DMS153 (cell line): ENCODE measurements around the gene SERTAD3.
"Not testable (repeated sequence)": the region's sequence is repeated elsewhere in the genome, so short reads cannot be mapped to it uniquely, and the experiment has no call there.

ENCODE experiments used
- DNase-seq: peaks from one replicate; lab custom pipeline; 2025; lab: John Stamatoyannopoulos, UW

The SERTAD3 gene, protein sequence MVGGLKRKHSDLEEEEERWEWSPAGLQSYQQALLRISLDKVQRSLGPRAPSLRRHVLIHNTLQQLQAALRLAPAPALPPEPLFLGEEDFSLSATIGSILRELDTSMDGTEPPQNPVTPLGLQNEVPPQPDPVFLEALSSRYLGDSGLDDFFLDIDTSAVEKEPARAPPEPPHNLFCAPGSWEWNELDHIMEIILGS

DNA sequence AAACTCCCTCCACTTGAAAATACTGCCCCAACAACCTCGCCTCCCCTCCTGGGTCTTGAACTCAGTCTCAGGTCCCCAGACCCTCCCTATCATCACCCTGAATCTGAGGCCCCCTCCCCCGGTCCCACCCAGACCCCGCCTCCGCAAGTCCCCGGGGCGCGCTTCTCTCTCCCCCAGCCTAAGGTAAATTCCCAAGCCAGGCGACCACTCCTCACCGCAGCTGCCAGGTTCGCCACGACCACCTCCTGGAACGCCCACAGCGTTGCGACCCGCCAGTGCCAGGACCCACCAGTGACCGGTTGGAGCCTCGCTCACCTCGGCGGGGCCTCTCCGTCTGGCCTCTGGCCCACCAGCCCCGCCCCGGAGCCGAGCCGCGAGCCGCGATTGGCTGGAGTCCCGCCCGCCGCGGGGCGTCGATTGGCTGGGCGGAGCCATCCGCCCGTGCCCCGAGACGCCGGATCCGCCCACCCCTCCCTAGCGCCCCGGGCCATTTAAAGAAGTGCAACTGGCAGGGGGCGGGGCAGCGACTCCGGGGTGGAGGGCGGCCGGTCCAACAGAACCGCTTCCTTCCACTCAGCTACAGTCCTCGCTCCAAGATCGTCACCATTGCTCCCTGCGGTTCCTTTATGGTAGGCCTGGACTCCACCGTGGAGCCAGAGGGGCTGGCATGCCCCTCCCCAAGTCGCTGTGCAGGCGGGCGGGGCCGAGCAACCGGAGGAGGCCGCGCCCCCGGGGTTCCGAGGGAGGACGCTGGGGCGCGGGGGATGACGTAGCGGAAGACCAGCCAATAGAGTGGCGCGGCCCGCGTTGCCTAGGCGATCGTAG, at the start of gene SERTAD3:
SERTAD3 (minus strand) TSS at position 336 of the 825 bp plus-strand sequence. CDS start 2,255 bp downstream, outside the sequence.
- peak; percentile 90 for DNase-seq

DNA sequence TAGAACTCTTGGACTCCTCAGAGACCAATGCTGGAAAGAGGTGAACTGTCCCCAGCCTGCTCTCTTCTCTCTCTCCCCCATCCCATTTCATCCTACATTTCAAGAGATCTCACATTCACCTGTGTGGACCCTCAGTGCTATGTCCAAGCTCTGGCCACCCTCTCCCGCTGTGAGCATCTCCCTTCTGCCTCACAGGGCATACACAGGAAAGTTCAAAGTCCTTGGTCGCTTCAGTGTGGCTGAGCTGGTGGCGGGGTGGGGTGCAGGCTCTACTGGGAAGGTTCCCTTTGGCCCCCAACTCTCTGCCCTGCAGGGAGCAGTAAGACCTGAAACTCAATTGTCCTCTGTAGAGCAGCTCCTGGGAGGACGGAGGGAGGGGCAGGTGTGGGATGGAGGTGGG, 49.6 kb upstream of the SERTAD3 start:
- DNase-seq, result no peak

DNA sequence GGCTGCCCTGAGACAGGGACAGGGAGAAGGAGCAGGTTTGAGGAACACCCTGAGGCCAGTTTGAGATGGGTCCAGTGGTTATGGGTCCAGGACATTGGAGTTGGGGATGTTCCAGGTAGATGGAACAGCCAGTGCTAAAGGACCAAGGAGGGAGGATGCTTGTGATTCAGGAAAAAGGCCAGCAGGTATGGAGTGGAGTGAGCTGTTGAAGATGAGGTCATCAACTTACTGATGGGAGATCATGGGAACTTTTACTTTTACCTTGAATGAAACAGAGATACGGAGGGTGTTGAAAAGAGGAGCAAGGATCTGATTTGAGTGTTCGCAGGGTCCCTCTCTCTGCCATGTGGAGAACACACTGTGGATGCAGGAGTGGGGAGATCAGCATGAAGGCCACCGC, 48.1 kb upstream of the SERTAD3 start:
- no peak for DNase-seq

DNA sequence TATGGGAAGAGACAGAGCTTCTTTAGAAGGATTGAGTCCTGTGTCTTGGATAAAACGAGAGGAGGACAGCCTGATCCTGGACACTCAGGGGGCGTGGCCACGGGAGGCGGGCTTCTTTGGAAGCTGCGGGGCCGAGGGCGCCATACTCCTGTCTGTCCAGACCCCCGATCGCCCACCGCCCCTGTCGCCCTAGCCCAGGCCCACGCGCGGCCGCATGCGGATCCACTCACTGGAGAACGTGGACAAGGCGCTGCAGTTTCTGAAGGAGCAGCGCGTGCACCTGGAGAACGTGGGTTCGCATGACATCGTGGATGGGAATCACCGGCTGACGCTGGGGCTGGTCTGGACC, 45.7 kb upstream of the SERTAD3 start:
- DNase-seq, result no peak

DNA sequence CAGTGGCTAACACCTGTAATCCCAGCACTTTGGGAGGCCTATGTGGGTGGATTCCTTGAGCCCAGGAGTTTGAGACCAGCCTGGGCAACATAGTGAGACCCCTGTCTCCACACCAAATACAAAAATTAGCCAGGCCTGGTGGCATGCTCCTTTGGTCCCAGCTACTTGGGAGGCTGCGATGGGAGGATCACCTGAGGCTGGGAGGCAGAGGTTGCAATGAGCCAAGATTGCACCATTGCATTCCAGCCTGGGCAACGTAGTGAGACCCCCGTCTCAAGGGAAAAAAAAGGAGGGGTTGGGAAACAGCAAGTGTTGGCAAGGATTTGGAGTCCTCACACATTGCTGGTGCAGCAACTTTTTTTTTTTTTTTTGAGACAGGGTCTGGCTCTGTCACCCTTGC, 41.9 kb upstream of the SERTAD3 start:
- DNase-seq, result no peak

DNA sequence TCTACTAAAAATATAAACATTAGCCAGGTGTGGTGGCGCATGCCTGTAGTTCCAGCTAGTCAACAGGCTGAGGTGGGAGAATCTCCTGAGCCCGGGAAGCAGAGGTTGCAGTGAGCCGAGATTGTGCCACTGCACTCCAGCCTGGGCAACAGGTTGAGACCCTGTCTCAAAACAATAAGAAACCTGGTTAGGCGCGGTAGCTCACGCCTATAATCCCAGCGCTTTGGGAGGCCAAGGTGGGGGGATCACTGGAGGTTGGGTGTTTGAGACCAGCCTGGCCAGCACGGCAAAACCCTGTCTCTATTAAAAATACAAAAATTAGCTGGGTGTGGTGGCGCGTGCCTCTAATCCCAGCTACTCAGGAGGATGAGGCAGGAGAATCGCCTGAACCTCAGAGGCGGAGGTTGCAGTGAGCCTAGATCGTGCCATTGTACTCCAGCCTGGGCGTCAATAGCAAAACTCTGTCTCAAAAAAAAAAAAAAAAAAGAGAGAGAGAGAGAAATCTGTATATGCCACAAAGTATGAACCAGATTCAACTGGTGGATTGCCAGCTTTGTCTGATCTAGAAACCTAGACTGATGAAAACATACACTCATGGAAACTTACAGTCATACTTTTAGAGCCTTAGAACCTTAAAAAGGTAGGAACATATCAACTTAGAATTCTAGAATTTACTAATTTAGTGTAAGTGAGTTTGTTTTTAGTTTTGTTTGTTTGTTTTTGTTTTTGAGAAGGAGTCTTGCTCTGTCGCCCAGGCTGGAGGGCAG, 31.9 kb upstream of the SERTAD3 start:
- not testable (repeated sequence) for DNase-seq

DNA sequence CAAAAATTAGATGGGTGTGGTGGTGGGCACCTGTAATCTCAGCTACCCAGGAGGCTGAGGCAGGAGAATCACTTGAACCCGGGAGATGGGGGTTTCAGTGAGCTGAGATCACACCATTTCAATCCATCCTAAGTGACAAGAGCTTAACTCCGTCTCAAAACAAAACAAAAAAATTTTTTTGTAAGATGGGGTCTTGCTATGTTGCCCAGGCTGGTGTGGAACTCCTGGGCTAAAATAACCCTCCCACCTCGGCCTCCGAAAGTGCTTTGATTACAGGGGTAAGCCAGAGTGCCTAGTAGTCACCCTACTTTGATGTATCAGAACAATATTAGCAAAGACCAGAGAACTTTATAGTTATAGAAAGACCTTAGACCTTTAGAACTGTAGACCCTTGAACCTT, 30.6 kb upstream of the SERTAD3 start:
- DNase-seq, result no peak

DNA sequence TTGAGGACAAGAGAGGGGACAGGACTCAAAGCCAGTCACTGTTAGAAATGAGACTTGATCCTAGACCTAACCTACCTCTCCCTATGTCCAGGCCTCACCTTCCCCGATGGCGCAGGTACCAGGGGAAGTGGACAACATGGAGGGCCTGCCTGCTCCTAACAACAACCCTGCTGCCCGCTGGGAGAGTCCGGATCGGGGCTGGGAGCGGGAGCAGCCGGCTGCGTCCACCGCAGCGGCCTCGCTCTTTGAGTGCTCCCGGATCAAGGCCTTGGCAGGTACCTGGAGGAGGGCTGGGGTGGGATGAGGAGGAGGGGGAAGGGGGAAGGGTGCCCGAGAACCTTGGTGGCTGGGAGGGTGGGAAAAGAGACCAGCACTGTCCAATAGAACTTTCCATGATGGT, 28.4 kb upstream of the SERTAD3 start:
- DNase-seq, result no peak

DNA sequence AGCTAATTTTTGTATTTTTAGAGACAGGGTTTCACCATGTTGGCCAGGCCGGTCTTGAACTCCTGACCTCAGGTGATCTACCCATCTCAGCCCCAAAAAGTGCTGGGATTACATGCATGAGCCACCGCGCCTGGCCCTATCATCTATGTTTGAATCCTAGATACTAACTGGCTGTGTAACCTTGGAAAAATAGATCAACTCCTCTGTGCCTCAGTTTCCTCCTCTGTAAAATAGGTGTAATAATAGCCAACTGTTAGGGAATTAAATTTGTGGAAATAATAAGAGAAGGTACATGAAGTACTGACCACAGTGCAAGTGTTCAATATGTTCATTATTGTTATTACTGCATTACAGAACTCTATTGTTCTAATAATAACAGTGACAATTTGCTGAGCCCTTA, 27.0 kb upstream of the SERTAD3 start:
- DNase-seq, result no peak

DNA sequence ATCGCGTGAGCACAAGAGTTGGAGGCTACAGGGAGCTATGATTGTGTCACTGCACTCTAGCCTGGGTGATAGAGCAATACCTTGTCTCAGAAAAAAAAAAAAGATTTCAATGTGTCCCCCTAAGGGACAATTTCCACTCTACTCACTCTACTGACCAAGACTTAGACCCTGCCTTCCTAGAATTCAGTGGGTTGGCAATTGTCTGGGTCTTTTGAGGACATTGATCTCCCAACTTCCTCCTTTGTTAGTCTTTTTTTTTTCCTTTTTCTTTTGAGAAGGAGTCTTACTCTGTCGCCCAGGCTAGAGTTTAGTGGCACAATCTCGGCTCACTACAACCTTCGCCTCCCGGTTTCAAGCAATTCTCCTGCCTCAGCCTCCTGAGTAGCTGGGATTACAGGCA, 24.9 kb upstream of the SERTAD3 start:
- DNase-seq, result no peak

DNA sequence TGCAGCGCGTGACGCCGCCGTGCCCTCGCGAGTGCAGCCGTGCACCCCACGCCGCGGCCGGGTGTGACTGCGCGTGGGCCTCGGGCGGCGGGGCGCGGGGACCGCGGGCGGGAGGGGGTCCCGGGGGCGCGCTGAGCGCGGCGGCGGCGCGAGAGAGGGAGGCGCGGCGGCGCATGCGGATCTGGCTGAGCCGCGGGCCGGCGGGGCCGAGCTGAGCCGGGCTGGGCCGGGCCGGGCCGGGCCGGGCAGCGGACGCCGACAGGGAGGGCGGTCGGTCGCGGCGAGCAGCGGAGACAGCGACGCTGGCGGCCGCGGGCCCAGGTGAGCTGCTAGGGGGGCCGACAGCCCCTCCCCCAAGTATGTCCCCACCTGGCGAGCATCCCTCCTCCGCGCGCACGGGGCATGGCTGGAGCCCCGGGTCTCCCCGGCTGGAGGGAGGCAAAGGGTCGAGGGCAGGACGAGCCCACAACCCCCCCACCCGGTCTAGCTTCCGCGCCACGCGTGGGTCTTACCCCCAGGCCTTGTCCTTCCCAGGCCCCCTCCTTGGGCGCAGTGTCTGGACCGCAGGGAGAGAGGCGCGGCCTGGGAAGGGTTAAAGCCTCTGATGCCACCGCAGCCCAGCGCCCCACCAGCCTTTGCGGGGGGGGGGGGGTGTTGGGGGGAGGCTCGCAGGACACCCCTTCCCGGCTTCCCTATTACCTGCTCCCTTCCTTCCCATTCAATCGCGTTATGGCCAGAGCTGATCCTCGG, 23.0 kb upstream of the SERTAD3 start, which contains the start of gene SPTBN4:
SPTBN4 (plus strand) TSS at position 17 of the 750 bp plus-strand sequence. CDS start 5,621 bp downstream, outside the sequence.
- DNase-seq, result no peak

DNA sequence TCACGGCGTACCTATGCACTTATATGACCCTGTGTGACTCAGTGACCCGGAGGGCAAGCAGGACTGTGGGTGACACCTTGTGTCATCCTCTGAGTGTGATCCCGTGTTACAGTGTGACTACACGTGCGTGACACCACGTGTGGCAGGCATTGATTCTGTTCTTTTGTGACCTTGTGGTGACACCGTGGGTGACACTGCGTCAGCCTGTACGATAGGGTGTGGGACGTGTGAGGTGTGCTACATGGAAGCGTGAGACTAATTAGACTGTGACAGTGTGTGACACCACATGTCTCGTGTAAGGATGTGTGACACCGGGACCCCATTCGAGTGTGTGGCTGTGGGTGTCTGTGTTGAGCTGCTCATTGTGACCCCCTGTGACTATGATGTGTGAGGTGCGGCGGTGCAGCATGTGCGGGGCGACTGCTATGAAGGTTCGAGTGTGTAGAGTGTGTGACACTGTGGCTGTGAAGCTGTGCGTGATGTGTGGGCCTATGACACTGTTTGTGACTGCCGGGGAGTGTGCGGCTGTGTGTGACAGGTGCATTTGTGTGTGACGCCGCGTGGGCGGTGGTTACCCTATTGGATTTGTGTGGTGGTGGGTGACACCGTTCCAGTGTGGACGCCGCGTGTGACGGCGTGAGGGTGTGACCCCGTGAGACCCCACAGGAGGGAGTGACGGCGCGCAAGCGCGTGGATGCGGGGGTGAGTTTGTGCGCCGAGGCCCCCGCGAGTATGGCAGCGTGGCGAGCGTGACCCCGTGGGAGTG, 22.3 kb upstream of the SERTAD3 start:
- DNase-seq, result no peak

DNA sequence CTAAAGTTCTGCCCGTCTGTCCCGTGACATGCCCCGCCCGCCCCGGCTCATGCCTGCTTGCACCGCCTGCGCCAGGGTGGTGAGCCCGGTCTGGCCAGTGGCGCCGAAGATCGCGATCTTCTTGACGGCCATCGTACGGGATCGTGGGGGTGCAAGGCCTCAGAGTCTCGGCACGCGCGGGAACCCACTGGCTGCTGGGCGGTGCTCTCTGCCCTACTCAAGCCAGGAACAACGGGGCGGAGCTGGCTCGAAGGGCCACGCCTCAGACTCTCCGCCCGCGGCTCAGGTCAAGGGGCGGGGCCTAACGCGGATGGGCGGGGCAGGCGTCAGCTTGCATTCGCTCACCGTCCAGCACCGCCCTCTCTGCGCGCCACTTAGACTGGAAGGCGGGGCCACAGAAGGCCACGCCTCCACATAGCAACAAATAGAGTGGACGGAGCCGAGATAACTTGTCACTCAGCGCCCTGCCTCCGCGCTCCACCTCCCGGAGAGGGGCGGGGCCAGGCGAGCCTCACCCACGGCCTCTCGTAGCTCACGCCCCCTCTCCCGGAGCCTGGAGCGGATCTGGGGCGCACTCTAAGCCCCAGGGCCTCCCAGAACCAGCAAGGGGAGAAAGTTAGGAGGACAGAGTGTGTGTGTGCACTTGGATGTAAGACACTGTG, 21.6 kb upstream of the SERTAD3 start, which contains the start of gene BLVRB:
BLVRB (minus strand) TSS at position 189 of the 662 bp plus-strand sequence; CDS start at position 132, 57 bp downstream.
- DNase-seq, result peak; percentile 95

DNA sequence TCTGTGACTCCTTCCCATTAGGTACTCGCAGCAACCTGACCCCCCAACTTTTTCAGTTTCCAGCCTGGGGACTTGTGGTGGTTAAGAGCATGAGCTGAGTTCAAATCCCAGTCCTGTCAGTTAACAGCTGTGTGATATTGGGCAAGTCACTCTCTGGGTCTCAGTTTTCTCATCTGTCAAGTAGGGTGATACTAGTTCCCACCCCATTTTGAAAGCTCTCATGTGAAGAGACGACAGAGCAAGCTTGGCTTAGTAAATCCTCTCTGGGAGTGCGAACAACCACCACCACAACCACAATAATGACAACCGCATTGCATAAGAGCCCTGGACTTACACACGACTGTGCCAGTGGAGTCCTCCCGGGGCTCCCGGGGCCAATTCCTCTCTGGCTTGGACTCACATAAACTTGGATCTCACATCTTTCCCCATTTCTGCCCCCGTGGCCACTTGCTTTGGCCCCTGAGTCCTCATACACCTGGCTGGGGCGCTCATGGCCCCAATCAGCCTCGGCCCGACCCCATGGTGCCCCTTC, 21.0 kb upstream of the SERTAD3 start:
- DNase-seq, result no peak

DNA sequence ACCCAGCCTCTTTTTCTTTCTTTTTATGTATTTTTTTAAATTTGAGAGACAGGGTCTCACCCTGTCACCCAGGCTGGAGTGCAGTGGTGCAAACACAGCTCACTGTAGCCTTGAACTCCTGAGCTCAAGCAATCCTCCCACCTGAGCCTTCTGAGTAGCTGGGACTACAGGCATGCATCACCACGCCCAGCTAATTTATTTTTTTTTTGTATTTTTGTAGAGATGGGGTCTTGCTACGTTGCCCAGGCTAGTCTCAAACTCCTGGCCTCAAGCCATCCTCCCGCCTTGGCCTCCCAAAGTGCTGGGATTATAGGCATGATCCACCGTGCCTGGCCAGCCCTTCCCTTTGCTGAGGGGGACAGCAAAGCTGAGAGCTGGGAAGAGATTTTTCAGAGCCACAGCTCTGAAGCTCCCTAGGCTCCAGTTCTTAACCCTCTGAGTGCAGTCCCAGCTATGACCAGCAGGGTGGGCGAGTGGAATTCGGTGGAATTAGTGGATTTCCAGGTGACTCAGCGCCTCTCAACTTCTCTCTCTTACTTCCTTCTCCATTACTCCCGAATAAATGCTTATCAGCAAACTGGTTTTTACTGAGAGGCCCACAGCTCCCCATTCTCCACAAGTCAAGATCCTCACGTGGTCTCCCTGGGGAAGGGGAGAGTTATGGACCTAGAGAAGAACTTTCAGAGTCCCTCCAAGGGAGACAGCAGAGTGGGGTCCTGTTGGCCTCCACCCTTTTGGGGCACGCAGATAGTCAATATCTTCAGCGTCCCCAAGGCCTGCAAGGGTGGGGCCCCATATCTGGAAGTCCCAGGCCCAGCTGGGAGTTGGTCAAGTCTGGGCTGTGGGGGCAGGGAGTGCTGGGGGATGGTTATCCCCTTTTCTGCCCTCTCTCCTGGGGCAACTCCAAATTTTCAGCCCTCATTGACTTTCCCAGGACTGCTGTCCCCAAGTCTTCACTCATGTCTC, 20.2 kb upstream of the SERTAD3 start:
- DNase-seq, result peak; percentile 62

DNA sequence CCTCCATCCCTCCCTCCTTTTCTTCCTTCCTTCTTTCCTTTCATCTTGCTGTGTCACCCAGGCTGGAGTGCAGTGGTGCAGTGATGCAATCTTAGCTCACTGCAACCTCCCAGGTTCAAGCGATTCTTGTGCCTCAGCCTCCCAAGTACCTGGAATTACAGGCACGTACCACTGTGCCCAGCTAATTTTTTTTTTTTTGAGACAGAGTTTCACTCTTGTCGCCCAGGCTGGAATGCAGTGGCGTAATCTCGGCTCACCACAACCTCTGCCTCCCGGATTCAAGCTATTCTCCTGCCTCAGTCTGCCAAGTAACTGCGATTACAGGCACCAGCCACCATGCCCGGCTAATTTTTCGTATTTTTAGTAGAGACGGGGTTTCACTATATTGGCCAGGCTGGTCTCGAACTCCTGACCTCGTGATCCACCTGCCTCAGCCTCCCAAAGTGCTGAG, 19.5 kb upstream of the SERTAD3 start:
- DNase-seq, result not testable (repeated sequence)

DNA sequence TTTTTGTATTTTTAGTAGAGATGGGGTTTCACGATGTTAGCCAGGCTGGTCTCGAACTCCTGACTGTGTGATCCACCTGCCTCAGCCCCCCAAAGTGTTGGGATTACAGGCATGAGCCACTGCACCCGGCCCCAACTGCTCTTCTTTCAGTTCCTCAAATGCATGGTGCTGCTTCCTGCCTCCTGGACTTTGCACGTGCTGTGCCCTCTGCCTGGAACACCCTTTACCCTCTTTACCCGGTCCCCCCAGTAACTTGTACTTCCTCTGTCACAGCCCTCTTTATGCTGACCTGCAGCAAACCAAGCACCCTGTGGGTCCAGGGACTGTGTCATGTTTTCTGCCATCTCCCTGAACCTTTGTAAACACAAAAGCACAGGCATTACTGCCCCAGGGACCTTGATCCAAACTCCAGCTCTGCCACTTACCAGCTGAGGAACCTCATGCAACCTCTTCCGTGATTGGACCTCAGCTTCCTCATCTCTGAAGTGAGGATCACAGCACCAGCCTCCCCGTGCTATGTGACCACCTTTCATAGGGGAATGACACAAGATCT, 17.6 kb upstream of the SERTAD3 start:
- DNase-seq, result no peak

DNA sequence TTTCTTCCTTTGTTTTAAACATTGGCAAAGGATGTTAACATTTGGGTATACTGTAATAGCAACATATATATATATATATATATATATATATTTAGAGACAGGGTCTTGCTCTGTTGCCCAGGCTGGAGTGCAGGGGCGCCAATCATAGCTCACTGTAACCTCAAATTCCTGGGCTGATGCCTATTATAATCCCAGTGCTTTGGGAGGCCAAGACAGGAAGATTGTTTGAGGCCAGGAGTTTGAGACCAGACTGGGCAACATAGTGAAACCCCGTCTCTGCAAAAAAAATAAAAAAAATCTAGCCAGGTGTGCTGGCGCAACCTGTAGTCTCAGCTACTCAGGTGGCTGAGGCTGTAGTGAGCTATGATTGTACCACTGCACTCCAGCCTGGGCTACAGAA, 16.1 kb upstream of the SERTAD3 start:
- DNase-seq, result no peak

DNA sequence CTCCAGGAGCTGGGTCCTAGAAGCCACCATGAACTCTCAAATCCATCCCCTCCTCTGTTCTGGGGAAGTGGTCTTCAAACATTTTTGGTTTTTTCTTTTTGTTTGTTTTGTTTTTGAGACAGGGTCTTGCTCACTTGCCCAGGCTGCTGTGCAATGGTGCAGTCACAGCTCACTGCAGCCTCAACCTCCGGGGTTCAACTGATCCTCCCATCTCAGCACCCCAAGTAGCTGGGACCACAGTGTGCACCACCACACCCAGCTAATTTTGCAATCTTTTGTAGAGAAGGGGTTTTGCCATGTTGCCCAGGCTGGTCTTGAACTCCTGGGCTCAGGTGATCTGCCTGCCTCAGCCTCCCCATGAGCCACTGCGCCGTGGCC, 14.5 kb upstream of the SERTAD3 start:
- no peak for DNase-seq
